Brain microvascular endothelial cell (primary cell): ENCODE measurements around the gene MED13L.

Experiments
- DNase-seq: peaks from one replicate; pipeline ENCODE4 v3.0.0-alpha.2; 2020
- H3K27ac ChIP-seq: fragments of 250-450 bp; sonication (Bioruptor Pico); 2 replicates; pipeline ENCODE4 v1.5.1; 2020; ENCODE audit warnings: mild to moderate bottlenecking, moderate library complexity
- H3K27me3 ChIP-seq: fragments of 250-450 bp; sonication (Bioruptor Pico); replicated peaks from 2 replicates; pipeline ENCODE4 v1.5.1; 2020; ENCODE audit warnings: mild to moderate bottlenecking
- H3K36me3 ChIP-seq: fragments of 250-450 bp; sonication (Bioruptor Pico); replicated peaks from 2 replicates; pipeline ENCODE4 v1.5.1; 2020; ENCODE audit warnings: mild to moderate bottlenecking
- H3K4me3 ChIP-seq: 2 replicates; pipeline ENCODE4 v1.5.1; 2011; ENCODE audit warnings: low read depth, mild to moderate bottlenecking, control low read depth, low read length, moderate library complexity
- in situ Hi-C: cut with HindIII; loops from 2 replicates; pipeline ENCODE4 v1.10.0; 2017; ENCODE audit warnings: low sequenced_read_pairs, low pct_ligation_motif_present
- TF ChIP-seq, protein P1 (sequence below): IDR thresholded peaks from 2 replicates; pipeline ENCODE4 v1.5.1; 2011; ENCODE audit warnings: low read depth, mild to moderate bottlenecking, moderate library complexity, low read length, control low read depth, inconsistent platforms; ENCODE audit errors: missing control alignments

MED13L gene

DNA sequence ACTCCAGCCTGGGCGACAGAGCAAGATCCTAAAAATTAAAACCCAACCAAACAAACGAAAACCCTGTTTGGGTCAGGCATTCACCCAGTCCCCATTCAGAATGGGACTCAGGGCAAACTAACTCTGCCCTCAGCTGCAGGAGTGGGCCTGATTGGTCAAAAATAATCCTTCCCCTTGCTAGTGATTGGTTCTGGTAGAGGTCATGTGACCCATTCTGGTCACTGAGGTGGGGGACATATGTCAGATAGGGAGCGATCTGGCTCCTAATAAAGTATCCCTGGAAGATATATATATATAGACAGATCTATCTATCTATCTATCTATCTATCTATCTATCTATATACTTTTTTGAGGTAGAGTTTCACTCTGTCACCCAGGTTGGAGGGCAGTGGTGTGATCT is 29.5 kb upstream of the MED13L start:
- no peak overlapping the region for H3K27ac ChIP-seq
- H3K4me3 ChIP-seq, result no peak overlapping the region
- DNase-seq, result no peak
- no peaks in the 10 kb centered on the region for H3K27me3 ChIP-seq
- TF ChIP-seq, protein P1, sequence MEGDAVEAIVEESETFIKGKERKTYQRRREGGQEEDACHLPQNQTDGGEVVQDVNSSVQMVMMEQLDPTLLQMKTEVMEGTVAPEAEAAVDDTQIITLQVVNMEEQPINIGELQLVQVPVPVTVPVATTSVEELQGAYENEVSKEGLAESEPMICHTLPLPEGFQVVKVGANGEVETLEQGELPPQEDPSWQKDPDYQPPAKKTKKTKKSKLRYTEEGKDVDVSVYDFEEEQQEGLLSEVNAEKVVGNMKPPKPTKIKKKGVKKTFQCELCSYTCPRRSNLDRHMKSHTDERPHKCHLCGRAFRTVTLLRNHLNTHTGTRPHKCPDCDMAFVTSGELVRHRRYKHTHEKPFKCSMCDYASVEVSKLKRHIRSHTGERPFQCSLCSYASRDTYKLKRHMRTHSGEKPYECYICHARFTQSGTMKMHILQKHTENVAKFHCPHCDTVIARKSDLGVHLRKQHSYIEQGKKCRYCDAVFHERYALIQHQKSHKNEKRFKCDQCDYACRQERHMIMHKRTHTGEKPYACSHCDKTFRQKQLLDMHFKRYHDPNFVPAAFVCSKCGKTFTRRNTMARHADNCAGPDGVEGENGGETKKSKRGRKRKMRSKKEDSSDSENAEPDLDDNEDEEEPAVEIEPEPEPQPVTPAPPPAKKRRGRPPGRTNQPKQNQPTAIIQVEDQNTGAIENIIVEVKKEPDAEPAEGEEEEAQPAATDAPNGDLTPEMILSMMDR, result no peak
- H3K36me3 ChIP-seq, result no peaks in the 10 kb centered on the region
- in situ Hi-C loops, result no loop called here

DNA sequence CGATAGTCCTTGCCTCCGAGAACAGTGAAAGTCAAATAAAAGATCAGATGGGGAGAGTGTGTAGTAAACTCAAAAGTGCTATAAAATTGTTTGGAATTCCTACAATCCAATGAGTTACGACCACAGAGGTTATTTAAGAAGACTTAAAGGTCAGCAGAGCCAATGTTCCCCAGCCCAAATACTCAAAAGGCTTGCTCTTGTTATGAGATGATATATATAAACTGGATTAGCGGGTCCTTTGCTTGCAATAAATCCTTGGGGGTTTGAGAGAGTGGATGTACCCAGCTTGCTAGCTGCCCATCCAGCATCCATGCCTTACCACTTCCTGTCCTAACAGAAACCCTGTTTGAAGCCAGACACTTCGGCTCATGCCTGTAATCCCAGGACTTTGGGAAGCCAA is 29.0 kb upstream of the MED13L start:
- Histone ChIP-seq H3K36me3 (no peaks in the 10 kb centered on the region), H3K27me3 (no peaks in the 10 kb centered on the region), H3K27ac (no peak overlapping the region), H3K4me3 (no peak overlapping the region)
- TF ChIP-seq, protein P1, result no peak
- no peak for DNase-seq
- in situ Hi-C loops, result no loop called here

DNA sequence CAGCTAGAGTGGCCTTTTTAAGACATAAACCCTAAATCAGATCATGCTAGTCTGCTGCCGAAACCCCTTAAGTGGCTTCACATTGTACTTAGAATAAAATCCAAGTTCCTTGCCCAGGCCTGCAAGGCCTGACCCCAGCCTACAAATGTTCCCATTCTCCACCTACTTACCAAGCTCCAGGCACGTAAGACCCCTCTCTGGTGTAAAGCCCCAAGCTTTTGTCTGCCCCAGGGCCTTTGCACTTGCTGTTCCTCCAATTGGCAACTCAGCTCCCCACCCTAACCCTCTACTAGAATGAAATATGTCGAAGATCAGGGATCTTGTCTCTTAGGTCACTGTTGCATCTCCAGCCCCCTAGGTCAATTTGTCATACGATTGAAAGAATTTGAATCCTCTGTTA is 27.1 kb upstream of the MED13L start:
- H3K4me3 ChIP-seq, result no peak overlapping the region
- no peaks in the 10 kb centered on the region for H3K27me3 ChIP-seq
- DNase-seq, result no peak
- H3K27ac ChIP-seq, result no peak overlapping the region
- TF ChIP-seq, protein P1, result no peak
- H3K36me3 ChIP-seq, result no peaks in the 10 kb centered on the region
- in situ Hi-C loops, result no loop called here

DNA sequence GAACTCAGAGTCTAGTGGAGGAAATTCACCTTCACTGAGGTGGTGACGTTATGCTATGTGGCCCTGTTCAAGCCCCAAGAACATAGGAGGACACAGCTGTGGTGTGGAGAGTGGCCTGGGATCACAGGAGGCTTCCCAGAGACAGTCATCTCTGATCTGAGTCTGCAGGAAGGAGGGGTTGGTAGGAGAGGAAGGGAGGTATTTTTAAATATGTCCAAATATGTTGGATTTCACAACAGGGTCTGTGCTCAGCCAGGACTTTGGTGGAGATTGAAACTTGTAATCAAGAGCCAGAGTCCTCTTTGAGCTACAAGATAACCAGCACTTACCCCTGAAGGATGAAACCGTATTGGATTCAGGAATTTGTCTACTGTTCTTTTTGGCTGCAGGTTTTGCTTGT is 26.4 kb upstream of the MED13L start:
- Histone ChIP-seq H3K4me3 (no peak overlapping the region), H3K27me3 (no peaks in the 10 kb centered on the region), H3K27ac (no peak overlapping the region), H3K36me3 (no peaks in the 10 kb centered on the region)
- TF ChIP-seq, protein P1, result no peak
- no peak for DNase-seq
- in situ Hi-C loops, result no loop called here

DNA sequence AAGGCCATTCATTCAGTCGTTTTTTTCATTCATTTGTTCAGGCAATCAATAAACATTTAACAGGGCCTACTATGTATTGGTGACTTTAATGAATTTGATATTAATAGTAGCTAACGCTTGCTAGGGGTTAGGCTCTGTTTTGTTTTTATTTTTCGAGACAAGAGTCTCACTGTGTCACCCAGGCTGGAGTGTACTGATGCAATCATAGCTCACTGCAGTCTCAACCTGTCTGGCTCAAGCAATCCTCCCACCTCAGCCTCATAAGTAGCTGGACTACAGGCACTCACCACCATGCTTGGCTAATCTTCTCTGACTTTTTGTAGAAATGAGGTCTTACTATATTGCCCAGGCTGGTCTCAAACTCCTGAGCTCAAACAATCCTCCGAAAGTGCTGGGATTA is 25.6 kb upstream of the MED13L start:
- Histone ChIP-seq H3K27ac (no peak overlapping the region), H3K4me3 (no peak overlapping the region), H3K27me3 (no peaks in the 10 kb centered on the region), H3K36me3 (no peaks in the 10 kb centered on the region)
- DNase-seq, result no peak
- TF ChIP-seq, protein P1, result no peak
- in situ Hi-C loops, result no loop called here

DNA sequence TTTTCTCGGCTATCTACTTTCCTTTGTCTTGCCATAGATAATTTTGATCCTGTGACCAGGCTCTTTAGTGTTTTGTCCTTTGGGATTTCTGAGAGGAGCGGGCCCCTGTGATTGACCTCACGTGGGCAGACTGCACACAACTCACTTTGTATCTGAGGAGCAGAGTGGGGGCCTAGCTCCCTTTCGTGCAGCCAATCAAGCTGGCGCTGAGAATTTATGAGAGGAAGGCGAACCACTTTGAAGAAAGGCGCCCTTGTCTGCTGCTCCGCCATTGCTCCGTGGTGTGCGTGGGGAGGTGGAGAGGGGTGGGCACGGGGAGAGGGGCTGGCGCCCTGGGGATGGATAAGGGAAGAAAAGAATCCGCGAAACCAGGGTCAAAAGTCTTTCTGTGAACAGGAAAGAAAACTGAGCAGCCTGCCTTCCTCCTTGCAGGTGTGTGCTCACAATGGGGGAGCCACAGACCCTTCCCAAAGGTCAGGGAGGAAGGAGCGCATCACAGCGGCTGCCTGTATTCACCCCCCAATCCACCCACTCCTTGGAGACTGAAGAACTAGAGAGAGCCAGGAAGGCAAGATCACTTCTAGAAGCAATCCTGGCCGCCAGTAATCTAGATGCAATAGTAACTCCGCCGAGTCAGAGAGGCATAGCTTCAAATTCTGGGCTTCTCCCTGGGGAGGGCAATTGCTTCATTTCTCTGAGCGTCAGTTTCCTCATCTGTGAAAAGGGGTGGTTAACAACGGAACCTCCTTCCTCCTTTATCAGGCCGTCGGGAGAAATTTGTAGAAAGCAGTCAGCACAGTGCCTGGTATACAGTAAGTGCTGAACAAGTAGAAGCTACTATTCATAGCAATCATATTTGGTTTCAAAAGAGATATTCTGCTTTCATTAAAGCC is 24.9 kb upstream of the MED13L start:
- H3K4me3 ChIP-seq, result no peak overlapping the region

More for the DNA sequence above, 24.9 kb upstream of the MED13L start:
- no peaks in the 10 kb centered on the region for H3K36me3 ChIP-seq
- TF ChIP-seq, protein P1, result no peak
- no peak overlapping the region for H3K27ac ChIP-seq
- DNase-seq, result no peak
- no peaks in the 10 kb centered on the region for H3K27me3 ChIP-seq
- in situ Hi-C loops, result no loop called here
